ENCODE results near the gene CPNE8.

Gene CPNE8

GRCh38 chr12:38610808-38611350 is 294.5 kb downstream of the CPNE8 start:
- no peak for DNase-seq

GRCh38 chr12:38607295-38607694 is 298.1 kb downstream of the CPNE8 start:
- DNase-seq = no peak

Measured in NCI-H187 treated with DMSO at 0.1 percent for 48 hours (cell line).